ENCODE data around the gene SPARC.
A peak's percentile ranks its signal among the peaks of the same experiment; 100 is the strongest.

The SPARC gene

GRCh38 chr5:151664694-151665585 lies 21.8 kb downstream of the SPARC start:
- TF ChIP-seq CTCF (IDR thresholded peaks at IDR 0.05; ENCODE audit: borderline replicate concordance, insufficient read depth, low read depth, low read length): no peak
- no peak overlapping the region for H3K4me3 ChIP-seq (ENCODE audit: low read depth, low read length)

- TF ChIP-seq CTCF (IDR thresholded peaks at IDR 0.05; ENCODE audit: borderline replicate concordance, insufficient read depth, low read depth, low read length): no peak
- no peak overlapping the region for H3K4me3 ChIP-seq (ENCODE audit: low read depth, low read length)
Measured at GRCh38 chr5:151663617-151664293, 23.0 kb downstream of the SPARC start.

- H3K4me3 ChIP-seq (ENCODE audit: low read depth, low read length): no peak overlapping the region
- no peak for TF ChIP-seq CTCF (IDR thresholded peaks at IDR 0.05; ENCODE audit: borderline replicate concordance, insufficient read depth, low read depth, low read length)
Measured at GRCh38 chr5:151662805-151663204, 23.9 kb downstream of the SPARC start.

GRCh38 chr5:151661968-151662732 lies 24.6 kb downstream of the SPARC start:
- H3K4me3 ChIP-seq (ENCODE audit: low read depth, low read length): no peak overlapping the region
- TF ChIP-seq CTCF (IDR thresholded peaks at IDR 0.05; ENCODE audit: borderline replicate concordance, insufficient read depth, low read depth, low read length): no peak

GRCh38 chr5:151660616-151661495 lies 25.9 kb downstream of the SPARC start:
- no peak overlapping the region for H3K4me3 ChIP-seq (ENCODE audit: low read depth, low read length)
- TF ChIP-seq CTCF (IDR thresholded peaks at IDR 0.05; ENCODE audit: borderline replicate concordance, insufficient read depth, low read depth, low read length): no peak

- peak; percentile 77 for TF ChIP-seq CTCF (IDR thresholded peaks at IDR 0.05; ENCODE audit: borderline replicate concordance, insufficient read depth, low read depth, low read length)
Measured at GRCh38 chr5:151659001-151659754, 27.5 kb downstream of the SPARC start.

More at GRCh38 chr5:151659001-151659754, 27.5 kb downstream of the SPARC start:
- no peak overlapping the region for H3K4me3 ChIP-seq (ENCODE audit: low read depth, low read length)
